GM18508 (cell line): Measurements from ENCODE around the gene SWI5.
A peak's percentile ranks its signal among the peaks of the same experiment; 100 is the strongest.

ENCODE experiments used
- ATAC-seq: cut with Tn5 transposase; IDR thresholded peaks from one replicate; pipeline ENCODE4 v1.9.1; 2021; ENCODE audit warnings: moderate number of reproducible peaks; ENCODE audit not compliant: insufficient read depth, unreplicated experiment

Gene SWI5

GRCh38 chr9:128309551-128309950 is 33.5 kb downstream of the SWI5 start:
- ATAC-seq: no peak

- no peak for ATAC-seq
Measured at GRCh38 chr9:128310461-128310860, 34.4 kb downstream of the SWI5 start.

GRCh38 chr9:128314697-128315096 is 38.6 kb downstream of the SWI5 start:
- no peak for ATAC-seq

- ATAC-seq: no peak
Measured at GRCh38 chr9:128316421-128316820, 40.3 kb downstream of the SWI5 start.

- ATAC-seq: no peak
Measured at GRCh38 chr9:128317629-128318028, 41.6 kb downstream of the SWI5 start.

GRCh38 chr9:128321343-128321742 is 45.3 kb downstream of the SWI5 start:
- ATAC-seq: no peak

GRCh38 chr9:128321879-128322403 is 45.9 kb downstream of the SWI5 start:
- no peak for ATAC-seq

GRCh38 chr9:128322404-128323211 is 46.5 kb downstream of the SWI5 start, which contains the start of the genes COQ4 and TRUB2:
COQ4 (plus strand) TSS chr9:128322839; CDS start chr9:128322859, 20 bp downstream.
TRUB2 (minus strand) TSS chr9:128322447; CDS start chr9:128322408, 39 bp downstream.
- ATAC-seq: peak; percentile 55

GRCh38 chr9:128323212-128323730 is 47.2 kb downstream of the SWI5 start:
- ATAC-seq: no peak

- no peak for ATAC-seq
Measured at GRCh38 chr9:128323791-128324190, 47.7 kb downstream of the SWI5 start.

GRCh38 chr9:128324401-128324800 is 48.3 kb downstream of the SWI5 start:
- no peak for ATAC-seq

- ATAC-seq: no peak
Measured at GRCh38 chr9:128325629-128326028, 49.6 kb downstream of the SWI5 start.

GRCh38 chr9:128333451-128333869 is 57.4 kb downstream of the SWI5 start:
- no peak for ATAC-seq

- ATAC-seq: no peak
Measured at GRCh38 chr9:128335161-128335560, 59.1 kb downstream of the SWI5 start.

GRCh38 chr9:128335914-128336313 is 59.8 kb downstream of the SWI5 start:
- ATAC-seq: no peak

GRCh38 chr9:128337936-128338335 is 61.9 kb downstream of the SWI5 start:
- ATAC-seq: no peak
